ENCODE results near the gene INPP5K. TPM values are rescaled to one million over a fixed set of nuclear protein-coding genes. Genes with fewer than 3 reads are reported as not detected.

Gene INPP5K
- total RNA-seq, 1 donor from 2014 or later, result 42.4 TPM

- DNase-seq, result no peak
- Mint-ChIP-seq H3K27me3 (ENCODE audit: unreplicated experiment) (peaks cover 11% of the 10 kb centered on the region), H3K9me3 (ENCODE audit: unreplicated experiment) (peaks cover 3% of the 10 kb centered on the region), H3K27ac (ENCODE audit: unreplicated experiment) (no peak overlapping the region), H3K4me1 (ENCODE audit: low read depth, unreplicated experiment) (peaks cover 26% of the 10 kb centered on the region), H3K4me3 (ENCODE audit: unreplicated experiment) (no peak overlapping the region), H3K36me3 (ENCODE audit: unreplicated experiment) (no peaks in the 10 kb centered on the region)
- no peak for TF ChIP-seq CTCF (IDR thresholded peaks at IDR 0.05; ENCODE audit: partially characterized antibody, unreplicated experiment)
Measured at GRCh38 chr17:1558401-1558800, 42.0 kb upstream of the INPP5K start.

- Mint-ChIP-seq H3K4me1 (ENCODE audit: low read depth, unreplicated experiment) (peaks cover 27% of the 10 kb centered on the region), H3K27me3 (ENCODE audit: unreplicated experiment) (peaks cover 11% of the 10 kb centered on the region), H3K4me3 (ENCODE audit: unreplicated experiment) (no peak overlapping the region), H3K27ac (ENCODE audit: unreplicated experiment) (no peak overlapping the region), H3K36me3 (ENCODE audit: unreplicated experiment) (no peaks in the 10 kb centered on the region), H3K9me3 (ENCODE audit: unreplicated experiment) (peaks cover 3% of the 10 kb centered on the region)
- TF ChIP-seq CTCF (IDR thresholded peaks at IDR 0.05; ENCODE audit: partially characterized antibody, unreplicated experiment), result no peak
- no peak for DNase-seq
Measured at GRCh38 chr17:1557355-1558095, 41.1 kb upstream of the INPP5K start.

GRCh38 chr17:1555651-1556471 is 39.4 kb upstream of the INPP5K start:
- Mint-ChIP-seq H3K4me1 (ENCODE audit: low read depth, unreplicated experiment) (peaks cover 21% of the 10 kb centered on the region), H3K9me3 (ENCODE audit: unreplicated experiment) (peaks cover 3% of the 10 kb centered on the region), H3K36me3 (ENCODE audit: unreplicated experiment) (no peaks in the 10 kb centered on the region), H3K27me3 (ENCODE audit: unreplicated experiment) (peaks cover 4% of the 10 kb centered on the region), H3K27ac (ENCODE audit: unreplicated experiment) (no peak overlapping the region), H3K4me3 (ENCODE audit: unreplicated experiment) (no peak overlapping the region)
- no peak for DNase-seq
- TF ChIP-seq CTCF (IDR thresholded peaks at IDR 0.05; ENCODE audit: partially characterized antibody, unreplicated experiment), result no peak

- Mint-ChIP-seq H3K4me1 (ENCODE audit: low read depth, unreplicated experiment) (peaks cover 20% of the 10 kb centered on the region), H3K36me3 (ENCODE audit: unreplicated experiment) (no peaks in the 10 kb centered on the region), H3K4me3 (ENCODE audit: unreplicated experiment) (peak overlapping the region; percentile 28), H3K27me3 (ENCODE audit: unreplicated experiment) (peaks cover 2% of the 10 kb centered on the region), H3K9me3 (ENCODE audit: unreplicated experiment) (peaks cover 3% of the 10 kb centered on the region), H3K27ac (ENCODE audit: unreplicated experiment) (peak overlapping the region; percentile 48)
- no peak for TF ChIP-seq CTCF (IDR thresholded peaks at IDR 0.05; ENCODE audit: partially characterized antibody, unreplicated experiment)
- no peak for DNase-seq
Measured at GRCh38 chr17:1554751-1555540, 38.5 kb upstream of the INPP5K start.

All from glutamatergic neuron (in vitro differentiated cells).